ENCODE data around the gene FOXP1.

DNA sequence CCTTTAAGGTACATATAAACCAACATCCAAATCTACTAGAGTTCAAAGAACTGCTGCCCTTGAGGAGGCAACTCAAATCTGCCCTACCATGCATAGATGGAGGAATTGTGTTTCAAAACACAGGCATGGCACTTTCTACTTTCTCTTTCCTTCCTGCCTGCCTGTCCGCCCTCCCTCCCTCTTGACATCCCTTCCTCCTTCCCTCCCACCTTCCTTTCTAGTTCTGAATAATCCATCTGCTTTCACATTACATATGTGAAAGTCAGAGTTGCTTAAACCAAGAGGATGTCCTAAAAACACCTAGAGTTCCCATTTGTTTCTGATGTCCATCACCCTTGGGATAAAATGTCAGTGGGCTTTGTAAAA lies 537.6 kb downstream of the FOXP1 start:
- TF ChIP-seq, protein P1, sequence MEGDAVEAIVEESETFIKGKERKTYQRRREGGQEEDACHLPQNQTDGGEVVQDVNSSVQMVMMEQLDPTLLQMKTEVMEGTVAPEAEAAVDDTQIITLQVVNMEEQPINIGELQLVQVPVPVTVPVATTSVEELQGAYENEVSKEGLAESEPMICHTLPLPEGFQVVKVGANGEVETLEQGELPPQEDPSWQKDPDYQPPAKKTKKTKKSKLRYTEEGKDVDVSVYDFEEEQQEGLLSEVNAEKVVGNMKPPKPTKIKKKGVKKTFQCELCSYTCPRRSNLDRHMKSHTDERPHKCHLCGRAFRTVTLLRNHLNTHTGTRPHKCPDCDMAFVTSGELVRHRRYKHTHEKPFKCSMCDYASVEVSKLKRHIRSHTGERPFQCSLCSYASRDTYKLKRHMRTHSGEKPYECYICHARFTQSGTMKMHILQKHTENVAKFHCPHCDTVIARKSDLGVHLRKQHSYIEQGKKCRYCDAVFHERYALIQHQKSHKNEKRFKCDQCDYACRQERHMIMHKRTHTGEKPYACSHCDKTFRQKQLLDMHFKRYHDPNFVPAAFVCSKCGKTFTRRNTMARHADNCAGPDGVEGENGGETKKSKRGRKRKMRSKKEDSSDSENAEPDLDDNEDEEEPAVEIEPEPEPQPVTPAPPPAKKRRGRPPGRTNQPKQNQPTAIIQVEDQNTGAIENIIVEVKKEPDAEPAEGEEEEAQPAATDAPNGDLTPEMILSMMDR (IDR thresholded peaks at IDR 0.05), result no peak
- no peak for TF ChIP-seq POLR2A (IDR thresholded peaks at IDR 0.05)
- no peak for TF ChIP-seq POLR2AphosphoS5 (IDR thresholded peaks at IDR 0.05)
- no peak for TF ChIP-seq EP300 (IDR thresholded peaks at IDR 0.05)
